K562 (cell line): ENCODE data around the gene EFEMP2. TPM values are rescaled to one million over a fixed set of nuclear protein-coding genes. Genes with fewer than 3 reads are reported as not detected.

Experiments
- ADNP ChIP-seq: fragments of 200-800 bp; sonication (Bioruptor generic); IDR thresholded peaks from 2 replicates; pipeline ENCODE4 v1.6.1; 2016; ENCODE audit warnings: missing genetic modification characterization, missing compliant biosample characterization
- AFF1 ChIP-seq, 2 experiments: fragments of 450-650 bp; IDR thresholded peaks; 2 replicates each; pipeline ENCODE4 v1.6.1; 2018; ENCODE audit warnings: mild to moderate bottlenecking in 2 of 2, low read depth in 1 of 2; ENCODE audit not compliant: partially characterized antibody in 2 of 2
- BRD4 ChIP-seq: fragments of 200-600 bp; sonication (generic); IDR thresholded peaks from 2 replicates; pipeline ENCODE4 v1.6.1; 2017; ENCODE audit warnings: inconsistent platforms
- COPS2 ChIP-seq: fragments of 450-650 bp; conservative IDR thresholded peaks from 2 replicates; pipeline ENCODE4 v1.6.1; 2016; ENCODE audit warnings: mild to moderate bottlenecking, moderate library complexity
- HMG20B ChIP-seq: fragments of 250-450 bp; sonication (Bioruptor Pico); IDR thresholded peaks from 2 replicates; pipeline ENCODE4 v1.5.0; 2021; ENCODE audit warnings: mild to moderate bottlenecking
- ILK ChIP-seq: fragments of 450-650 bp; IDR thresholded peaks from 2 replicates; pipeline ENCODE4 v1.6.1; 2016; ENCODE audit warnings: missing genetic modification characterization, low read depth, mild to moderate bottlenecking, missing compliant biosample characterization, moderate library complexity, borderline replicate concordance
- SMARCC2 ChIP-seq: fragments of 450-650 bp; IDR thresholded peaks from 2 replicates; pipeline ENCODE4 v1.6.1; 2017; ENCODE audit warnings: antibody characterized with exemption, moderate library complexity, mild to moderate bottlenecking, low read depth
- TAF1 ChIP-seq: IDR thresholded peaks from 2 replicates; pipeline ENCODE4 v1.6.1; 2011; ENCODE audit warnings: mild to moderate bottlenecking, low read length, moderate library complexity; ENCODE audit not compliant: insufficient read depth, control insufficient read depth, severe bottlenecking; ENCODE audit errors: extremely low read depth
- TFAP4 ChIP-seq: sonication (generic); formaldehyde crosslinking; IDR thresholded peaks from 2 replicates; pipeline ENCODE4 v1.8.0; 2022; ENCODE audit warnings: missing genetic modification reagents, mild to moderate bottlenecking, moderate library complexity, borderline replicate concordance
- ZNF511 ChIP-seq: sonication (generic); formaldehyde crosslinking; IDR thresholded peaks from 2 replicates; pipeline ENCODE4 v1.8.0; 2022; ENCODE audit warnings: mild to moderate bottlenecking, missing genetic modification reagents
- ZNF512 ChIP-seq: IDR thresholded peaks from 2 replicates; pipeline ENCODE4 v1.6.1; 2016; ENCODE audit warnings: missing genetic modification characterization, missing compliant biosample characterization
- polyA plus RNA-seq, 8 experiments: library from polyadenylated mRNA; depleted of rRNA in 4 of 8; stranded (reverse) in 5 of 8; unstranded in 3 of 8; fragments of >200 nt; fragmentation: Nextera tagmentation in 2 of 8; fragmentation: Illumina TruSeq in 1 of 8; extraction: Ambion mirVana in 2 of 8; extraction: Trizol in 1 of 8; gene quantifications; 2 replicates each; pipeline versions ENCODE4 v1.2.1 to v1.2.3, GENCODE V29; 2011 to 2014; ENCODE audit warnings: inconsistent platforms in 1 of 8, missing spikeins in 1 of 8
- total RNA-seq, 7 experiments: library from RNA; depleted of rRNA in 6 of 7; stranded (reverse); fragments of >200 nt in 6 of 7; fragmentation: Illumina TruSeq in 2 of 7; extraction: Trizol in 2 of 7; gene quantifications; 2 replicates each; pipeline versions ENCODE4 v1.2.1 to v1.2.3, GENCODE V29; 2011 to 2021; ENCODE audit warnings: low replicate concordance in 1 of 7
- TF ChIP-seq, protein P1 (sequence below): fragments of 250-450 bp; sonication (Bioruptor Pico); IDR thresholded peaks from 2 replicates; pipeline ENCODE4 v1.8.0; 2022; ENCODE audit warnings: inconsistent platforms, mild to moderate bottlenecking, moderate library complexity, borderline replicate concordance
- TF ChIP-seq, protein P2 (sequence below): sonication (generic); formaldehyde crosslinking; IDR thresholded peaks from 2 replicates; pipeline ENCODE4 v1.8.0; 2022; ENCODE audit warnings: mild to moderate bottlenecking, missing genetic modification reagents, borderline replicate concordance

Gene EFEMP2
- total and polyA plus RNA-seq, 9 of the 15 experiments (the other 6 are each of a cell fraction or from before 2014, with no cell fraction given) = 0.07 to 2.9 (median 0.69) TPM; not detected in 1

DNA sequence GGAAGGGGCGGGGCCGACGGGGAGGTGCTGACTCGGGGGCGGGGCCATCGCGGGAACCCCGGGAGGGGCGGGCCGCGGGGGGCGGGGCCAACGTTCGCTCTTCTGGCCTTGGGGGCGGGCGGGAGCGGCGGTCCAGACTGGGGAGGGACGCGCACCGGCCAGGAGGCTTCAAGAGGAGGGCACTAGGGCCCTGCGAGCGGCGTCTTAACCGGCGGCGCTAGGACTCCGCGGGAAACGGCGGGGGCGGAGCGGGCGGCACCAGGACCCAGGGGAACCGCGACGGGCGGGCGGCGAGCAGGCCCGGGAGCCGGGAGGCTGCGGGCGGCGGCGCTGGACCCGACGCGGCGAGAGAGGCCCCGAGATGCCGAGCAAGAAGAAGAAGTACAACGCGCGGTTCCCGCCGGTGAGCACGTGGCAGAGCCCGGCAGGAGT, 46.6 kb upstream of the EFEMP2 start, which contains the start of gene DRAP1 (continued):
- no peak for TF ChIP-seq COPS2
- TF ChIP-seq BRD4 = no peak
- no peak for TF ChIP-seq ADNP
- peak in 1 of 2 experiments; percentile 71 for TF ChIP-seq AFF1 (IDR thresholded peaks at IDR 0.05; ENCODE audit: low read depth in 1 of 2, partially characterized antibody in 2 of 2)
- TF ChIP-seq ILK (tag) = no peak
- TF ChIP-seq TFAP4 = peak; percentile 80
- TF ChIP-seq SMARCC2 = no peak
- TF ChIP-seq TAF1 = no peak
- no peak for TF ChIP-seq HMG20B (CRISPR knock-in tag)
- TF ChIP-seq ZNF512 (tag) = no peak
- TF ChIP-seq, protein P1, sequence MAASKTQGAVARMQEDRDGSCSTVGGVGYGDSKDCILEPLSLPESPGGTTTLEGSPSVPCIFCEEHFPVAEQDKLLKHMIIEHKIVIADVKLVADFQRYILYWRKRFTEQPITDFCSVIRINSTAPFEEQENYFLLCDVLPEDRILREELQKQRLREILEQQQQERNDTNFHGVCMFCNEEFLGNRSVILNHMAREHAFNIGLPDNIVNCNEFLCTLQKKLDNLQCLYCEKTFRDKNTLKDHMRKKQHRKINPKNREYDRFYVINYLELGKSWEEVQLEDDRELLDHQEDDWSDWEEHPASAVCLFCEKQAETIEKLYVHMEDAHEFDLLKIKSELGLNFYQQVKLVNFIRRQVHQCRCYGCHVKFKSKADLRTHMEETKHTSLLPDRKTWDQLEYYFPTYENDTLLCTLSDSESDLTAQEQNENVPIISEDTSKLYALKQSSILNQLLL (CRISPR knock-in tag) = no peak
- TF ChIP-seq, protein P2, sequence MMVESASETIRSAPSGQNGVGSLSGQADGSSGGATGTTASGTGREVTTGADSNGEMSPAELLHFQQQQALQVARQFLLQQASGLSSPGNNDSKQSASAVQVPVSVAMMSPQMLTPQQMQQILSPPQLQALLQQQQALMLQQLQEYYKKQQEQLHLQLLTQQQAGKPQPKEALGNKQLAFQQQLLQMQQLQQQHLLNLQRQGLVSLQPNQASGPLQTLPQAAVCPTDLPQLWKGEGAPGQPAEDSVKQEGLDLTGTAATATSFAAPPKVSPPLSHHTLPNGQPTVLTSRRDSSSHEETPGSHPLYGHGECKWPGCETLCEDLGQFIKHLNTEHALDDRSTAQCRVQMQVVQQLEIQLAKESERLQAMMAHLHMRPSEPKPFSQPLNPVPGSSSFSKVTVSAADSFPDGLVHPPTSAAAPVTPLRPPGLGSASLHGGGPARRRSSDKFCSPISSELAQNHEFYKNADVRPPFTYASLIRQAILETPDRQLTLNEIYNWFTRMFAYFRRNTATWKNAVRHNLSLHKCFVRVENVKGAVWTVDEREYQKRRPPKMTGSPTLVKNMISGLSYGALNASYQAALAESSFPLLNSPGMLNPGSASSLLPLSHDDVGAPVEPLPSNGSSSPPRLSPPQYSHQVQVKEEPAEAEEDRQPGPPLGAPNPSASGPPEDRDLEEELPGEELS (CRISPR knock-in tag) = no peak
- TF ChIP-seq ZNF511 = peak; percentile 74; the same call in 1 of the 2 replicates
